ENCODE results near the gene EDA.

EDA gene

DNA sequence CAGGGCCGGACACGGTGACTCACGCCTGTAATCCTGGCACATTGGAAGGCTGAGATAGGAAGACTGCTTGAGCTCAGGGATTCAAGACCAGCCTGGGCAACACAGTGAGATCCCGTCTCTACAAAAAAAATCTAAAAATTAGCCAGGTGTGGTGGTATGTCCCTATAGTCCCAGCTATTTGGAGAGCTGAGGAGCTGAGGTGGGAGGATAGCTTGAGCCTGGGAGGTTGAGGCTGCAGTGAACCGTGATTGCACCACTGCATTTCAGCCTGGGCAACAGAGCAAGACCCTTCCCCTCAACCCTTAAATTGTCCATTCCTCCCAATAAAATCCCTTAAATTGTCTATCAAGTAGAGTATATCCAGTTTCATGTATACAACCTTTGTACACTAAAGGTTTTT lies 463.4 kb downstream of the EDA start:
- no peak for DNase-seq (ENCODE audit: low spot score)

DNA sequence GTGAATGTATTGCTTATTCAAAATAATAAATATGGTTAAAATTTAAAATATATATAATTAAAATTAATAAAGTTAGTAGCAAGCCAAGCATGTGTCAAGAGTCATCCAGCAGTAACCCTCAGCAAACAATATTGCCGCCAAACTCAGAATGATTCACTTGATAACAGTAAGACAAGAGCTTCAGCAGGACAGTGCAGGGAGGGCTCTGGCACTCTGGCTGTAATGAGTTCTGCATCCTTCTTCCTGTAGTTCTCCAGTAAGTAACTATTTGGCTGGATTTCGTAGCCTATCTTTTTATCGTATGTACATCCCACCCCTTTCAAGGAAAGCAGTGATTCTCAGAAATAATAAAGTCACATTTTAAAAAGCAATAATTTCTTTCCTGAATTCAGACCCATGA lies 464.0 kb downstream of the EDA start:
- DNase-seq (ENCODE audit: low spot score) = no peak

DNA sequence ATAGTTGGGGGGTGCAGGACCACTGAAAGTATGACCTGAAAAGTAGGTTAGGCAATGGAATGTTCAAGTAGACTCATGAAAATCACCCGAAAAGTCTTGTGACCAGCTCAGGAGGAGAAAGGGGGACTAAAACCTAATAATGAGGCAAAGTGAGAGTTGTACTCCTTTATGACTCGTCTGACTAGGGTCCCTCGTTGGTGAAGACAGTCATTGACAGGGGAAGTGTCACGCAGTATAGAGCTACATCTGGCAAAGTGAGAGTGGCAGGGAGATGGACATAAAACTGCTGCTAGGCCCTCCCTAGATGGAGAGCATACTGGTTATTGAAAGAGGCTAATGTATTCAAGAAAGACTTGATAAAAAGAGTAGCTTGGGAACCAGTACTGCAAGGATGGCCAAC lies 466.8 kb downstream of the EDA start:
- no peak for DNase-seq (ENCODE audit: low spot score)

DNA sequence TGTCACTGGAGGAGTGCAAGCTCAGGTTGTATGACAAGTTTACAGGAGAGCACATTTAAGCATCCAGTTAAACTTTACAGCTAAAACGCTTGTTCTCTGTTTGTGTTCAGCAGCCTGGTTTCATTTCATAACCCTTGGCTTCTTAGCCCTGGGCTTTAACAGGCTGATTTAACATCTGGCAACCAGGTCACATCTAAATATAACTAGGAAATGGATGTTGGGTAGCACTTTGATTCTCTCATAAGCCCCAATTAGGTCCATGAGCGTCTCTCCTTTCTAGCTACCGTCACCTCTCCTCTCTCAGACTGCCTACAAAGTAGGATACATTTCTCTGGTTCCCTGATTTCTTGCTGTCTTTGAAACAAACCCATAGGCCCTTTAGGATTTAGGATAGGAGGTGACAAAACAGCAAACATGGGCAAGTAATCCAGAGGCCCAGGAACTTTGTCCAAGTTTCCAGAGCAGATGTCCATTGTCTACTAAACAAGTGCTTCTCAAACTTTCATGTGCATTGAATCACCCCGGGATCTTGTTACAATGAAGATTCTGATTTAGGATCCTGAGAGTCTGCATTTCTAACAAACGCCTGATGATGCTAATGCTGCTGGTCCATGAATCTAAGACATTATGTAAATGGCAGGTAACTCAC lies 468.8 kb downstream of the EDA start:
- no peak for DNase-seq (ENCODE audit: low spot score)

DNA sequence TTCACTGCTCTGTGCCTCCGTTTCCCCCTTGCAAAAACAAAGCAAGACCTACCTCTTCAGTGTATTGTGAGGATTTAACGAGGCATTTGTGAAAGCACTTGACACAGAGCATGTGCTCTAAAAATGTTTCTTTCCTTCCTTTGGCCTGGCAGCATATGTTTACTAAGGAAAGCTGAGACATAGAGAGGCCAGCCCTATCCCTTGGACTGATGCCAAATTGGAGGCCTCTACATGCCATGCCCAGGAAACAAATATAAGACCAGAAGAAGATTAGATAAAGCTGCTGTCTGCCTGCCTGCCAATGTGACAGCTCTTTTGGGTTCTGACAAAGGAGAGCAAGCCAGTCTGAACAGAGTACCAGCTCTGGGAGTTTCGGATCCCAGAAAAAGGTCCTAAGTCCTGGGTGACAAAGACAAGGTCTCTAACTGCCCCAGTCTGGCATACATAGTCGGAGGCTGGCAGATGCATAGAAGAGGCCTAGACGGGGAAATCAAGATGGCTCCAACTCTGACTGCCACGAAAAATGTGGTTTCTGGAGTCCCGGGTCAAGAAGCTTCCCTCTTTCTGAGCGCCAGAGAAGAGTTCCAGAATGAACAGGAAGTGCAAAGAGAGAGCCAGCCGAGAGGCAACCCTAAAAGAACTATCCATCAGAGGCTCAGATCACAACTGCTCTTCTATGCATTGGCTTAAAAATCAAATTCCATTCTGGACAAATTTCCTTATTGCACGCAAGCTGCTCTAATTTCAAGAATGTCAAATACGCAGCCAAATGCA lies 472.1 kb downstream of the EDA start:
- no peak for DNase-seq (ENCODE audit: low spot score)

DNA sequence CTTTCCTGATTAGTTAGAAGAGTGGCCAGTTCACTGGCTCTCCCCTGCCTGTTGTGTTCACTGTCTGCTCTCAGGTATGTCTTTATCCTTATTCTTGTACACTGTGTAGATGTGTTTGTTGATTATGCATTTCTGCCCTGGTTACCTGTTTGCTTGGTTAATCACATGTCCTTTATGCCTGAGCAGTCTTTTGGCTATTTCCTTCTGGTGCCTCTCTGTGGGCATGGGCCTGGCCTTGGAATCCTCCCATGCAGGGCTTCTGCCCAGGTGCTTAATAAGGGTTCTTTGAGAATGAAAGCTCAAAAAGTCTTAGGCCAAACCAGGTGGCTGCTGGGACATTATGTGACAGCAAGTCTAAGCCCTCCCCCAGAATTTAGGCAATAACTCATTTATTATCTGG lies 472.8 kb downstream of the EDA start:
- DNase-seq (ENCODE audit: low spot score) = no peak

Data from HuH-7.5 (cell line).